H9 (cell line): ENCODE data around the gene RETREG3. TPM values are rescaled to one million over a fixed set of nuclear protein-coding genes. Genes with fewer than 3 reads are reported as not detected.

Experiments used
- DNase-seq: peaks from one replicate; pipeline ENCODE4 v3.0.0-alpha.2; 2017
- H2AFZ ChIP-seq: one replicate; pipeline ENCODE4 v1.6.1; 2013; ENCODE audit warnings: mild to moderate bottlenecking, low read length, control low read depth, moderate library complexity
- H2AK5ac ChIP-seq: 2 replicates; pipeline ENCODE4 v1.6.1; 2013; ENCODE audit warnings: low read length, control low read depth, mixed read lengths; ENCODE audit not compliant: insufficient read length
- H2BK120ac ChIP-seq: one replicate; pipeline ENCODE4 v1.6.1; 2013; ENCODE audit warnings: low read depth, mild to moderate bottlenecking, low read length, control low read depth, inconsistent platforms; ENCODE audit not compliant: poor library complexity, severe bottlenecking
- H2BK12ac ChIP-seq: 2 replicates; pipeline ENCODE4 v1.6.1; 2013; ENCODE audit warnings: low read length, control low read depth, mixed read lengths, low read depth; ENCODE audit not compliant: insufficient read length
- H2BK15ac ChIP-seq: 2 replicates; pipeline ENCODE4 v1.6.1; 2013; ENCODE audit warnings: low read depth, low read length, control low read depth
- H2BK20ac ChIP-seq: one replicate; pipeline ENCODE4 v1.6.1; 2013; ENCODE audit warnings: low read depth, mild to moderate bottlenecking, low read length, control low read depth, inconsistent platforms; ENCODE audit not compliant: poor library complexity, severe bottlenecking
- H2BK5ac ChIP-seq: 2 replicates; pipeline ENCODE4 v1.6.1; 2013; ENCODE audit warnings: low read length, control low read depth, mixed read lengths; ENCODE audit not compliant: insufficient read length
- H3K14ac ChIP-seq: 2 replicates; pipeline ENCODE4 v1.6.1; 2013; ENCODE audit warnings: low read length, control low read depth; ENCODE audit not compliant: insufficient read depth
- H3K18ac ChIP-seq: 2 replicates; pipeline ENCODE4 v1.6.1; 2013; ENCODE audit warnings: low read depth, mild to moderate bottlenecking, mixed read lengths, low read length, control low read depth; ENCODE audit not compliant: insufficient read length
- H3K23ac ChIP-seq: 2 replicates; pipeline ENCODE4 v1.6.1; 2013; ENCODE audit warnings: low read length, control low read depth, mixed read lengths, low read depth; ENCODE audit not compliant: insufficient read length
- H3K23me2 ChIP-seq: 2 replicates; pipeline ENCODE4 v1.6.1; 2013; ENCODE audit warnings: low read depth, mild to moderate bottlenecking, mixed read lengths, low read length, control low read depth; ENCODE audit not compliant: insufficient read length, poor library complexity, severe bottlenecking
- H3K27ac ChIP-seq: 2 replicates; pipeline ENCODE4 v1.5.1; 2013; ENCODE audit warnings: low read length, control low read depth, mixed read lengths, low read depth; ENCODE audit not compliant: insufficient read length
- H3K27me3 ChIP-seq: 2 replicates; pipeline ENCODE4 v1.6.1; 2013; ENCODE audit warnings: low read length, control low read depth, inconsistent platforms; ENCODE audit not compliant: insufficient read depth
- H3K4ac ChIP-seq: 2 replicates; pipeline ENCODE4 v1.6.1; 2013; ENCODE audit warnings: low read depth, mild to moderate bottlenecking, control low read depth, inconsistent platforms, low read length, moderate library complexity
- H3K4me1 ChIP-seq: 2 replicates; pipeline ENCODE4 v1.6.1; 2013; ENCODE audit warnings: low read length, control low read depth, inconsistent platforms; ENCODE audit not compliant: insufficient read depth
- H3K4me2 ChIP-seq: 2 replicates; pipeline ENCODE4 v1.6.1; 2013; ENCODE audit warnings: low read length, control low read depth, mixed read lengths; ENCODE audit not compliant: insufficient read length, insufficient read depth
- H3K56ac ChIP-seq: 2 replicates; pipeline ENCODE4 v1.6.1; 2013; ENCODE audit warnings: low read depth, mild to moderate bottlenecking, mixed read lengths, low read length, control low read depth; ENCODE audit not compliant: insufficient read length
- H3K79me1 ChIP-seq: 2 replicates; pipeline ENCODE4 v1.6.1; 2013; ENCODE audit warnings: low read depth, mild to moderate bottlenecking, moderate library complexity, low read length, control low read depth, inconsistent platforms; ENCODE audit not compliant: insufficient read depth, poor library complexity, severe bottlenecking
- H3K79me2 ChIP-seq: 2 replicates; pipeline ENCODE4 v1.6.1; 2013; ENCODE audit warnings: low read length, control low read depth, inconsistent platforms; ENCODE audit not compliant: insufficient read depth
- H3K9ac ChIP-seq: 2 replicates; pipeline ENCODE4 v1.6.1; 2013; ENCODE audit warnings: low read length, control low read depth, mixed read lengths; ENCODE audit not compliant: insufficient read length; ENCODE audit errors: extremely low read depth
- H3K9me3 ChIP-seq: one replicate; pipeline ENCODE4 v1.6.1; 2013; ENCODE audit warnings: low read depth, low read length, inconsistent platforms; ENCODE audit not compliant: control insufficient read depth
- H3T11ph ChIP-seq: one replicate; pipeline ENCODE4 v1.6.1; 2013; ENCODE audit warnings: mild to moderate bottlenecking, low read length, control low read depth, inconsistent platforms
- H4K20me1 ChIP-seq: one replicate; pipeline ENCODE4 v1.6.1; 2013; ENCODE audit not compliant: control insufficient read depth, insufficient read length, insufficient read depth
- H4K5ac ChIP-seq: 2 replicates; pipeline ENCODE4 v1.6.1; 2013; ENCODE audit warnings: low read depth, mild to moderate bottlenecking, mixed read lengths, low read length, control low read depth; ENCODE audit not compliant: insufficient read length
- H4K8ac ChIP-seq: replicated peaks from 2 replicates; pipeline ENCODE4 v1.6.1; 2013; ENCODE audit warnings: low read length, control low read depth, mixed read lengths, low read depth; ENCODE audit not compliant: insufficient read length
- H4K91ac ChIP-seq: 2 replicates; pipeline ENCODE4 v1.6.1; 2013; ENCODE audit warnings: low read depth, mild to moderate bottlenecking, moderate library complexity, mixed read lengths, low read length, control low read depth; ENCODE audit not compliant: insufficient read length
- H3K27ac Mint-ChIP-seq, 3 experiments: 2 replicates in 2 of 3; 3 replicates in 1 of 3; pipeline ENCODE4 v1.8.0; 2020 to 2021; ENCODE audit warnings: mixed read lengths in 3 of 3, mild to moderate bottlenecking in 1 of 3, moderate library complexity in 1 of 3
- H3K27me3 Mint-ChIP-seq: 2 replicates; pipeline ENCODE4 v1.8.0; 2021; ENCODE audit warnings: low read depth, mild to moderate bottlenecking, moderate library complexity, mixed read lengths
- H3K36me3 Mint-ChIP-seq, 3 experiments: 2 replicates in 2 of 3; 3 replicates in 1 of 3; pipeline ENCODE4 v1.8.0; 2020 to 2021; ENCODE audit warnings: low read depth in 3 of 3, mixed read lengths in 3 of 3; ENCODE audit not compliant: insufficient read depth in 1 of 3
- H3K4me1 Mint-ChIP-seq, 2 experiments: 2 replicates each; pipeline ENCODE4 v1.8.0; 2020; ENCODE audit warnings: mixed read lengths in 2 of 2
- H3K4me3 Mint-ChIP-seq, 2 experiments: 2 replicates in 1 of 2; 3 replicates in 1 of 2; pipeline ENCODE4 v1.8.0; 2020 to 2021; ENCODE audit warnings: mild to moderate bottlenecking in 2 of 2, mixed read lengths in 2 of 2, moderate library complexity in 1 of 2
- H3K9me3 Mint-ChIP-seq, 2 experiments: 2 replicates in 1 of 2; 3 replicates in 1 of 2; pipeline ENCODE4 v1.8.0; 2020; ENCODE audit warnings: mild to moderate bottlenecking in 2 of 2, mixed read lengths in 2 of 2, moderate library complexity in 1 of 2
- CTCF ChIP-seq: fragments of 200-600 bp; sonication (generic); conservative IDR thresholded peaks from 3 replicates; pipeline ENCODE4 v1.8.0; 2021; ENCODE audit warnings: antibody characterized with exemption, mild to moderate bottlenecking
- WGBS: extraction: QIAGEN DNeasy Blood & Tissue Kit; methylation state at CpG from one replicate; pipeline ENCODE4 v1.1.7; 2013; ENCODE audit warnings: missing lambda C conversion rate, low lambda C conversion rate, mixed read lengths; ENCODE audit not compliant: insufficient read length; ENCODE audit errors: extremely low coverage; 5-methylcytosine and 5-hydroxymethylcytosine counted together
- total RNA-seq: library from RNA; stranded (reverse); gene quantifications from 2 replicates; pipeline ENCODE4 v1.2.1, GENCODE V29; 2021

Gene RETREG3
- total RNA-seq, 1 experiment from 2014 or later, result 47.3 TPM

- peak overlapping the region; percentile 85 for H3K9ac ChIP-seq
- H3T11ph ChIP-seq, result no peak overlapping the region
- Mint-ChIP-seq H3K27ac (peak overlapping the region; percentile 72 to 96 (median 88); a peak in 5 of 7 replicates), H3K36me3 (peaks cover 3 to 29% (median 21%) of the 10 kb centered on the region in 3 experiments; a peak in 6 of 7 replicates), H3K9me3 (no peaks in the 10 kb centered on the region), H3K27me3 (no peaks in the 10 kb centered on the region), H3K4me3 (peak overlapping the region; percentile 94 to 95), H3K4me1 (peaks cover 14 to 21% of the 10 kb centered on the region in 2 experiments)
- no peak overlapping the region for H3K56ac ChIP-seq
- no peak overlapping the region for H4K91ac ChIP-seq
- peaks cover under 1% of the 10 kb centered on the region; the same call in 1 of the 2 replicates for H3K4me1 ChIP-seq
- peak overlapping the region; percentile 86 for H3K4me2 ChIP-seq
- no peak overlapping the region for H3K23ac ChIP-seq
- H2BK120ac ChIP-seq, result no peak overlapping the region
- no peaks in the 10 kb centered on the region for H3K9me3 ChIP-seq
- H3K18ac ChIP-seq, result peak overlapping the region; percentile 11
- no peak overlapping the region for H3K27ac ChIP-seq
- no peak overlapping the region for H2AK5ac ChIP-seq
- H2BK15ac ChIP-seq, result 0 out of 2 replicates have a peak overlapping the region, but pooled peaks have one; percentile 19
- TF ChIP-seq CTCF, result no peak
- H4K8ac ChIP-seq, result no peak overlapping the region
- no peak overlapping the region for H3K4ac ChIP-seq
- H3K79me2 ChIP-seq, result peaks cover 4% of the 10 kb centered on the region; the same call in 1 of the 2 replicates
- DNase-seq, result no peak
- WGBS, result no CpG with 5 or more reads among the region's 48 CpGs
- H4K20me1 ChIP-seq, result no peaks in the 10 kb centered on the region
- no peak overlapping the region for H2AFZ ChIP-seq
- H3K79me1 ChIP-seq, result peaks cover 4% of the 10 kb centered on the region
- peaks cover 14% of the 10 kb centered on the region for H3K23me2 ChIP-seq
- no peak overlapping the region for H2BK5ac ChIP-seq
- no peak overlapping the region for H2BK12ac ChIP-seq
- H3K27me3 ChIP-seq, result no peaks in the 10 kb centered on the region
- no peak overlapping the region for H2BK20ac ChIP-seq
- H4K5ac ChIP-seq, result no peak overlapping the region
- 0 out of 2 replicates have a peak overlapping the region, but pooled peaks have one; percentile 19 for H3K14ac ChIP-seq
These were observed 46.6 kb downstream of the RETREG3 start for GRCh38 chr17:42562388-42563142.
